Activated CD4-positive, alpha-beta memory T cell treated with anti-CD3 and anti-CD28 coated beads, Interleukin-2, amount 10 ng/mL, durations not matched to agents 7 days and 5 days (primary cell): ENCODE measurements around the gene CCNQ. TPM values are rescaled to one million over a fixed set of nuclear protein-coding genes. Genes with fewer than 3 reads are reported as not detected.
A peak's percentile ranks its signal among the peaks of the same experiment; 100 is the strongest.

ENCODE experiments used
- CTCF ChIA-PET: fragments of 350-600 bp; sonication (Branson Sonifier 250); formaldehyde crosslinking; loops from one replicate; lab custom pipeline; 2021; ENCODE audit warnings: antibody characterized with exemption, inconsistent platforms; lab: Charles Lee
- POLR2A ChIA-PET: fragments of 350-600 bp; sonication (Branson Sonifier 250); formaldehyde crosslinking; loops from one replicate; lab custom pipeline; 2021; ENCODE audit warnings: antibody characterized with exemption; lab: Charles Lee
- DNase-seq: peaks from one replicate; pipeline ENCODE4 v3.0.0-alpha.2; 2020
- H3K27ac Mint-ChIP-seq: one replicate; pipeline ENCODE4 v1.8.0; 2021; ENCODE audit warnings: mild to moderate bottlenecking, mixed read lengths
- H3K27me3 Mint-ChIP-seq: one replicate; pipeline ENCODE4 v1.8.0; 2021; ENCODE audit warnings: mixed read lengths
- H3K36me3 Mint-ChIP-seq: one replicate; pipeline ENCODE4 v1.8.0; 2021; ENCODE audit warnings: low read depth, mixed read lengths
- H3K4me1 Mint-ChIP-seq: one replicate; pipeline ENCODE4 v1.8.0; 2021; ENCODE audit warnings: mixed read lengths
- H3K4me3 Mint-ChIP-seq: one replicate; pipeline ENCODE4 v1.8.0; 2021; ENCODE audit warnings: mild to moderate bottlenecking, mixed read lengths
- H3K9me3 Mint-ChIP-seq: one replicate; pipeline ENCODE4 v1.8.0; 2021; ENCODE audit warnings: mixed read lengths
- total RNA-seq, 2 experiments: library from RNA; stranded (reverse); gene quantifications; one replicate each; pipeline ENCODE4 v1.2.3, GENCODE V29; 2021

CCNQ gene
- total RNA-seq, 2 experiments from 2014 or later: 21.1 to 21.8 TPM

- ChIA-PET POLR2A (no interaction called here), CTCF (no interaction called here)
- no peaks in the 10 kb centered on the region for H3K9me3 Mint-ChIP-seq
- H3K4me1 Mint-ChIP-seq: no peaks in the 10 kb centered on the region
- no peaks in the 10 kb centered on the region for H3K27me3 Mint-ChIP-seq
- no peak overlapping the region for H3K4me3 Mint-ChIP-seq
- no peaks in the 10 kb centered on the region for H3K36me3 Mint-ChIP-seq
- no peak overlapping the region for H3K27ac Mint-ChIP-seq
- no peak for DNase-seq
These were observed 25.5 kb upstream of the CCNQ start for GRCh38 chrX:153624196-153625091.

GRCh38 chrX:153623310-153624029, 24.5 kb upstream of the CCNQ start:
- no peaks in the 10 kb centered on the region for H3K36me3 Mint-ChIP-seq
- no peaks in the 10 kb centered on the region for H3K4me1 Mint-ChIP-seq
- peaks cover 3% of the 10 kb centered on the region for H3K27me3 Mint-ChIP-seq
- no peak for DNase-seq
- H3K9me3 Mint-ChIP-seq: no peaks in the 10 kb centered on the region
- no peak overlapping the region for H3K27ac Mint-ChIP-seq
- POLR2A ChIA-PET: no interaction called here
- H3K4me3 Mint-ChIP-seq: no peak overlapping the region
- CTCF ChIA-PET: no interaction called here

GRCh38 chrX:153622661-153623309, 23.8 kb upstream of the CCNQ start:
- Mint-ChIP-seq H3K27me3 (peaks cover 5% of the 10 kb centered on the region), H3K4me1 (no peaks in the 10 kb centered on the region), H3K4me3 (no peak overlapping the region), H3K27ac (no peak overlapping the region), H3K36me3 (no peaks in the 10 kb centered on the region), H3K9me3 (no peaks in the 10 kb centered on the region)
- POLR2A ChIA-PET: no interaction called here
- no peak for DNase-seq
- CTCF ChIA-PET: no interaction called here

GRCh38 chrX:153621949-153622598, 23.1 kb upstream of the CCNQ start:
- ChIA-PET CTCF (no interaction called here), POLR2A (no interaction called here)
- Mint-ChIP-seq H3K36me3 (no peaks in the 10 kb centered on the region), H3K4me1 (no peaks in the 10 kb centered on the region), H3K9me3 (no peaks in the 10 kb centered on the region), H3K27me3 (peaks cover 8% of the 10 kb centered on the region), H3K4me3 (no peak overlapping the region), H3K27ac (no peak overlapping the region)
- no peak for DNase-seq

- ChIA-PET POLR2A (no interaction called here), CTCF (no interaction called here)
- DNase-seq: no peak
- no peak overlapping the region for H3K27ac Mint-ChIP-seq
- H3K4me1 Mint-ChIP-seq: no peaks in the 10 kb centered on the region
- H3K27me3 Mint-ChIP-seq: peaks cover 11% of the 10 kb centered on the region
- no peak overlapping the region for H3K4me3 Mint-ChIP-seq
- no peaks in the 10 kb centered on the region for H3K9me3 Mint-ChIP-seq
- H3K36me3 Mint-ChIP-seq: no peaks in the 10 kb centered on the region
These were observed 21.6 kb upstream of the CCNQ start for GRCh38 chrX:153620576-153620975.

GRCh38 chrX:153614818-153615217, 15.9 kb upstream of the CCNQ start:
- Mint-ChIP-seq H3K27me3 (peaks cover 20% of the 10 kb centered on the region), H3K27ac (no peak overlapping the region), H3K36me3 (no peaks in the 10 kb centered on the region), H3K9me3 (no peaks in the 10 kb centered on the region), H3K4me1 (peaks cover 12% of the 10 kb centered on the region), H3K4me3 (no peak overlapping the region)
- CTCF ChIA-PET: no interaction called here
- no peak for DNase-seq
- POLR2A ChIA-PET: no interaction called here

GRCh38 chrX:153612413-153612812, 13.5 kb upstream of the CCNQ start:
- Mint-ChIP-seq H3K27ac (no peak overlapping the region), H3K4me3 (no peak overlapping the region), H3K27me3 (peaks cover 21% of the 10 kb centered on the region), H3K36me3 (no peaks in the 10 kb centered on the region), H3K4me1 (peaks cover 15% of the 10 kb centered on the region), H3K9me3 (no peaks in the 10 kb centered on the region)
- POLR2A ChIA-PET: no interaction called here
- CTCF ChIA-PET: no interaction called here
- no peak for DNase-seq

GRCh38 chrX:153611298-153612095, 12.6 kb upstream of the CCNQ start:
- no peak overlapping the region for H3K4me3 Mint-ChIP-seq
- ChIA-PET POLR2A (no interaction called here), CTCF (no interaction called here)
- H3K9me3 Mint-ChIP-seq: no peaks in the 10 kb centered on the region
- peaks cover 15% of the 10 kb centered on the region for H3K4me1 Mint-ChIP-seq
- no peaks in the 10 kb centered on the region for H3K36me3 Mint-ChIP-seq
- no peak for DNase-seq
- peaks cover 21% of the 10 kb centered on the region for H3K27me3 Mint-ChIP-seq
- no peak overlapping the region for H3K27ac Mint-ChIP-seq

GRCh38 chrX:153610836-153611213, 11.9 kb upstream of the CCNQ start:
- no peak overlapping the region for H3K27ac Mint-ChIP-seq
- H3K4me1 Mint-ChIP-seq: peaks cover 15% of the 10 kb centered on the region
- CTCF ChIA-PET: interaction anchor here (2.1 to 2.8 kb wide), 2 partner anchors 52 to 57 kb away, joined by 13 to 17 read pairs; no protein-coding TSS in a partner anchor
- POLR2A ChIA-PET: no interaction called here
- peaks cover 18% of the 10 kb centered on the region for H3K27me3 Mint-ChIP-seq
- H3K36me3 Mint-ChIP-seq: no peaks in the 10 kb centered on the region
- H3K4me3 Mint-ChIP-seq: no peak overlapping the region
- no peak for DNase-seq
- no peaks in the 10 kb centered on the region for H3K9me3 Mint-ChIP-seq

GRCh38 chrX:153609917-153610835, 11.2 kb upstream of the CCNQ start:
- no peaks in the 10 kb centered on the region for H3K9me3 Mint-ChIP-seq
- no peaks in the 10 kb centered on the region for H3K36me3 Mint-ChIP-seq
- H3K27me3 Mint-ChIP-seq: peaks cover 16% of the 10 kb centered on the region
- POLR2A ChIA-PET: interaction anchor here (0.8 to 1.7 kb wide), 2 partner anchors 10 to 27 kb away, joined by 4 to 14 read pairs; partner anchors contain the start of gene CCNQ
- H3K27ac Mint-ChIP-seq: no peak overlapping the region
- H3K4me3 Mint-ChIP-seq: peak overlapping the region; percentile 71
- CTCF ChIA-PET: interaction anchor here (0.6 to 2.8 kb wide), 18 partner anchors 11 to 669 kb away, joined by 3 to 24 read pairs (median 3); partner anchors contain the start of genes CCNQ, DUSP9 and PNCK
- peaks cover 14% of the 10 kb centered on the region for H3K4me1 Mint-ChIP-seq
- peak; percentile 72 for DNase-seq

- peaks cover 13% of the 10 kb centered on the region for H3K27me3 Mint-ChIP-seq
- ChIA-PET POLR2A (interaction anchor here (1.7 kb wide), 1 partner anchor 9 kb away, joined by 14 read pairs; the partner anchor contains the start of gene CCNQ), CTCF (interaction anchor here (1.1 to 2.8 kb wide), 9 partner anchors 9 to 578 kb away, joined by 3 to 24 read pairs (median 5); partner anchors contain the start of genes CCNQ and DUSP9)
- DNase-seq: no peak
- no peak overlapping the region for H3K4me3 Mint-ChIP-seq
- H3K4me1 Mint-ChIP-seq: peaks cover 13% of the 10 kb centered on the region
- no peak overlapping the region for H3K27ac Mint-ChIP-seq
- no peaks in the 10 kb centered on the region for H3K36me3 Mint-ChIP-seq
- H3K9me3 Mint-ChIP-seq: no peaks in the 10 kb centered on the region
These were observed 9.9 kb upstream of the CCNQ start for GRCh38 chrX:153608806-153609205.
